ENCODE data around the gene SIRPG. TPM values are rescaled to one million over a fixed set of nuclear protein-coding genes. Genes with fewer than 3 reads are reported as not detected.

The SIRPG gene
- total and polyA plus RNA-seq, 9 donors: 0.06 to 1.4 (median 0.24) TPM; not detected in 5

DNA sequence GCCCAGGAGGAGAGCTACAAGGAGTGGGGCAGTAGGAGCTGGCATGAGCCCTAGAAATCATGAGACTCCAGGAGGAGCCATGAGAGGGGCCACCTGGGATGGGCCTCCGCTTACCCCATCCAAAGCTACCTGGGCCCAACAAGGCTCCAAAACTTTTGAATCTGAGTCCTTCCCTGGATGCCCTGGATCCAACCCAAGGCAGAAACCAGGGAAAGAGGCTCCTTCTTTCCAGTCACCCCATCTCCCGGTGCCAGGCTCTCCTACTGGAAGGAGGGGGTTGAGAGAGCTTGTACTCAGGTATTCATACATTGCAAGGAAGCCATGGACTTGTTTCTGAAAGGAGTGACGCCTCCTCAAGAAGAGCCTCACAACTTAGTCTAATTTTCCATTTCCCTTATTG is 7.8 kb upstream of the SIRPG start:
- no peaks in the 10 kb centered on the region for H3K4me1 ChIP-seq (ENCODE audit: insufficient read depth)
- no peak for DNase-seq

DNA sequence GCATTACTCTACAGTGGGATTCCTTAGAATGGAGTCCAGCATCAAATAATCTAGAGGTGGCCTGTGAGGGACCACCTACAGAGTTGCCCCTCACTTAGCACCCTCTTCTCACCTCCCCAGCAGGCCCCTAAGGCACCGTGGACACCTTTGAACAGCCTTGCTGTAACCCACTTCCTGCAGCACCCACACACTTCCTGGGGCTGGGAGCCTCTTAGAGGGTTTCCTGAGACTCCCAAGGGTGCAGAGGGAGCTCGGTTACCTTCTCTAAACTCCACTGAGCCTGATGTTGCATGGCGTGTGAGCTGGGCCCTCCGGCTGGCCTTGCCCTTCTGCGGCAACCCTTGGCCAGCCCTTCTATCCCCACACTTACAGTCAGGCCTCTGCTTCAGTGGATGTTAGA is 7.3 kb upstream of the SIRPG start:
- H3K36me3 ChIP-seq: no peaks in the 10 kb centered on the region
- H3K4me3 ChIP-seq: no peak overlapping the region
- intact Hi-C loops (cut with DNase I): no loop called here
- no peaks in the 10 kb centered on the region for H3K4me1 ChIP-seq (ENCODE audit: insufficient read depth)
- WGBS, 3 donors: 74 to 88% (median 77%) methylated on average over 5 of the region's 5 CpGs
- no peak for TF ChIP-seq EP300 (IDR thresholded peaks at IDR 0.05)
- TF ChIP-seq POLR2A (IDR thresholded peaks at IDR 0.05): no peak
- TF ChIP-seq, protein P1, sequence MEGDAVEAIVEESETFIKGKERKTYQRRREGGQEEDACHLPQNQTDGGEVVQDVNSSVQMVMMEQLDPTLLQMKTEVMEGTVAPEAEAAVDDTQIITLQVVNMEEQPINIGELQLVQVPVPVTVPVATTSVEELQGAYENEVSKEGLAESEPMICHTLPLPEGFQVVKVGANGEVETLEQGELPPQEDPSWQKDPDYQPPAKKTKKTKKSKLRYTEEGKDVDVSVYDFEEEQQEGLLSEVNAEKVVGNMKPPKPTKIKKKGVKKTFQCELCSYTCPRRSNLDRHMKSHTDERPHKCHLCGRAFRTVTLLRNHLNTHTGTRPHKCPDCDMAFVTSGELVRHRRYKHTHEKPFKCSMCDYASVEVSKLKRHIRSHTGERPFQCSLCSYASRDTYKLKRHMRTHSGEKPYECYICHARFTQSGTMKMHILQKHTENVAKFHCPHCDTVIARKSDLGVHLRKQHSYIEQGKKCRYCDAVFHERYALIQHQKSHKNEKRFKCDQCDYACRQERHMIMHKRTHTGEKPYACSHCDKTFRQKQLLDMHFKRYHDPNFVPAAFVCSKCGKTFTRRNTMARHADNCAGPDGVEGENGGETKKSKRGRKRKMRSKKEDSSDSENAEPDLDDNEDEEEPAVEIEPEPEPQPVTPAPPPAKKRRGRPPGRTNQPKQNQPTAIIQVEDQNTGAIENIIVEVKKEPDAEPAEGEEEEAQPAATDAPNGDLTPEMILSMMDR (IDR thresholded peaks at IDR 0.05): no peak
- DNase-seq: no peak
- H3K27ac ChIP-seq: no peak overlapping the region
- H3K9me3 ChIP-seq: no peaks in the 10 kb centered on the region
- no peaks in the 10 kb centered on the region for H3K27me3 ChIP-seq

More for the DNA sequence above, 7.8 kb upstream of the SIRPG start:
- Histone ChIP-seq H3K27me3 (no peaks in the 10 kb centered on the region), H3K9me3 (no peaks in the 10 kb centered on the region), H3K27ac (no peak overlapping the region), H3K36me3 (no peaks in the 10 kb centered on the region), H3K4me3 (no peak overlapping the region)
- TF ChIP-seq POLR2A (IDR thresholded peaks at IDR 0.05): no peak
- TF ChIP-seq, protein P1 (IDR thresholded peaks at IDR 0.05): no peak
- TF ChIP-seq EP300 (IDR thresholded peaks at IDR 0.05): no peak
- intact Hi-C loops (cut with DNase I): no loop called here
- 82 to 90% (median 88%) methylated on average over 3 of the region's 3 CpGs for WGBS, 3 donors

DNA sequence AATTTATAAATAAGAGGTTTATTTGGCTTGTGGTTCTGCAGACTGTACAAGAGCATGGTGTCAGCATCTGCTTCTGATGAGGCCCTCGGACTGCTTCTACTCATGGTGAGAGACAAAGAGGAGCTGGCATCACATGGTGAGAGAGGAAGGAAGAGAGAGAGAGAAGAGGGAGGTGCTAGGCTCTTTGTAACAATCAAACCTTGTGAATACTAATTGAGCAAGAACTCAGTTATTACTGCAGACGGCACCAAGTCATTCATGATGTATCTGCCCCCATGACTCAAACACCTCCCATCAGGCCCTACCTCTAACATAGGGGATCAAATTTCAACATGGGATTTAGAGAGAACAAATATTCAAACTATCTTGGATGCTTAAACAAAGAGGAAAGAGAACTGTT is 6.3 kb upstream of the SIRPG start:
- H3K36me3 ChIP-seq: no peaks in the 10 kb centered on the region
- no peak for TF ChIP-seq POLR2A (IDR thresholded peaks at IDR 0.05)
- TF ChIP-seq, protein P1 (IDR thresholded peaks at IDR 0.05): no peak
- TF ChIP-seq EP300 (IDR thresholded peaks at IDR 0.05): no peak
- no peaks in the 10 kb centered on the region for H3K27me3 ChIP-seq
- H3K4me3 ChIP-seq: no peak overlapping the region
- H3K4me1 ChIP-seq (ENCODE audit: insufficient read depth): no peaks in the 10 kb centered on the region
- intact Hi-C loops (cut with DNase I): no loop called here
- H3K9me3 ChIP-seq: no peaks in the 10 kb centered on the region
- no peak for DNase-seq
- WGBS, 3 donors: 28 to 46% (median 33%) methylated on average over 2 of the region's 2 CpGs
- no peak overlapping the region for H3K27ac ChIP-seq

DNA sequence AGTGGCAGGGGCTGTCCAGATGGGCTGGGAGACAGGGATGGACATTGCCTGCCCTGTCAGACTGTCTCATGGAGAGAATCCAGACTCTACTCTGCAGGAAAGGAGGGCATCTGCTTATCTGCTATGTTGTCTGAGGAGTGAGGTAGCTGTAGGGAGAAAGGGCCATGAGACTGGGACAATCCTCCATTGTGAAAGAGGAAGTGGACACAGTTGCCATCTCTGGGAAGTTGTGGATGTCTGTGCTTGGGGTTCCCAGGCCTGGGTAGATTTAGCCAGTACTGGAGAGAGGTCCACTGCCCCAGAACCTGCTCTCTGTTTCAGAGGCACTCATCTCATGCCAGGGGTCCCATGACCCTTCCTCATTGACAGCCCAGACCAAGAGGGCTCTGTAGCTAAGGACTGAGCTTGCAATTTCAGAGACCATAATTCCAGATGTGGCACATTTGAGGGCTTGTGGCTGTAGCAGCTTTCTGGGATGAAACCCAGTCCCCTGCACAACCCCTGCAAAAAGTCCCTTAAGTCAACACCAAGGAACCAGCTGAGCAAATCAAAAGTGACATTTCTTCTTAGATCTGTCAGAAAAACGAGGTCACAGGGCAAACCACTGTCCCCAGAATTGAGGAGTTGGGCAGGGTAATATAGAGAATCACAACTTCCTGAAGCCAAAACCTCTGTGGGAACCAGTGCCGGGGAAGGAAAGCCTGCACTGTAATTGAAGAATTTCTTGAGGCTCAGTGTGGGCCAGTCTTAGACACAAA is 4.1 kb upstream of the SIRPG start:
- WGBS, 3 donors: 38 to 54% (median 46%) methylated on average over 2 of the region's 2 CpGs
- intact Hi-C loops (cut with DNase I): no loop called here
- Histone ChIP-seq H3K4me1 (ENCODE audit: insufficient read depth) (no peaks in the 10 kb centered on the region), H3K27me3 (no peaks in the 10 kb centered on the region), H3K4me3 (no peak overlapping the region), H3K36me3 (no peaks in the 10 kb centered on the region), H3K27ac (no peak overlapping the region), H3K9me3 (no peaks in the 10 kb centered on the region)
- TF ChIP-seq POLR2A (IDR thresholded peaks at IDR 0.05) (no peak), EP300 (IDR thresholded peaks at IDR 0.05) (no peak)
- TF ChIP-seq, protein P1 (IDR thresholded peaks at IDR 0.05): no peak
- DNase-seq: no peak
